ENCODE results near the gene EIF4B. TPM values are rescaled to one million over a fixed set of nuclear protein-coding genes. Genes with fewer than 3 reads are reported as not detected.

Gene EIF4B
- total and polyA plus RNA-seq, 9 of the 15 experiments (the other 6 are each of a cell fraction or from before 2014, with no cell fraction given): 138 to 669 (median 552) TPM

GRCh38 chr12:53005986-53006809, at the start of gene EIF4B (continued):
- TF ChIP-seq, protein P1, sequence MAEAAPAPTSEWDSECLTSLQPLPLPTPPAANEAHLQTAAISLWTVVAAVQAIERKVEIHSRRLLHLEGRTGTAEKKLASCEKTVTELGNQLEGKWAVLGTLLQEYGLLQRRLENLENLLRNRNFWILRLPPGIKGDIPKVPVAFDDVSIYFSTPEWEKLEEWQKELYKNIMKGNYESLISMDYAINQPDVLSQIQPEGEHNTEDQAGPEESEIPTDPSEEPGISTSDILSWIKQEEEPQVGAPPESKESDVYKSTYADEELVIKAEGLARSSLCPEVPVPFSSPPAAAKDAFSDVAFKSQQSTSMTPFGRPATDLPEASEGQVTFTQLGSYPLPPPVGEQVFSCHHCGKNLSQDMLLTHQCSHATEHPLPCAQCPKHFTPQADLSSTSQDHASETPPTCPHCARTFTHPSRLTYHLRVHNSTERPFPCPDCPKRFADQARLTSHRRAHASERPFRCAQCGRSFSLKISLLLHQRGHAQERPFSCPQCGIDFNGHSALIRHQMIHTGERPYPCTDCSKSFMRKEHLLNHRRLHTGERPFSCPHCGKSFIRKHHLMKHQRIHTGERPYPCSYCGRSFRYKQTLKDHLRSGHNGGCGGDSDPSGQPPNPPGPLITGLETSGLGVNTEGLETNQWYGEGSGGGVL (CRISPR knock-in tag; IDR thresholded peaks at IDR 0.05): no peak
- TF ChIP-seq MAFK (IDR thresholded peaks at IDR 0.05; ENCODE audit: low read length) (peak; percentile 62; the same call in 1 of the 2 replicates), STAT5B (CRISPR knock-in tag; IDR thresholded peaks at IDR 0.05) (no peak), ZBTB26 (CRISPR knock-in tag; IDR thresholded peaks at IDR 0.05) (no peak), TAF7 (tag; IDR thresholded peaks at IDR 0.05) (peak; percentile 98), ZNF444 (CRISPR knock-in tag; IDR thresholded peaks at IDR 0.05) (peak; percentile 91), ZHX1 (conservative IDR thresholded peaks at IDR 0.05; ENCODE audit: low read length) (0 out of 2 replicates have a peak, but pooled peaks have one; percentile 25), MTA2 (IDR thresholded peaks at IDR 0.05; ENCODE audit: low read depth) (no peak), SAP30 (IDR thresholded peaks at IDR 0.05; ENCODE audit: borderline replicate concordance, insufficient read depth, low read depth, low read length, poor library complexity, severe bottlenecking) (no peak), RFX7 (CRISPR knock-in tag; IDR thresholded peaks at IDR 0.05) (no peak), MAX (CRISPR knock-in tag; IDR thresholded peaks at IDR 0.05) (peak; percentile 72), CTCF (IDR thresholded peaks at IDR 0.05 in 2 of 3, conservative IDR thresholded peaks at IDR 0.05 in 1 of 3; ENCODE audit: insufficient read depth in 2 of 3, low read depth in 1 of 3, low read length in 3 of 3) (no peak), CBFB (CRISPR knock-in tag; IDR thresholded peaks at IDR 0.05) (no peak), ZNF311 (CRISPR knock-in tag; IDR thresholded peaks at IDR 0.05) (0 out of 2 replicates have a peak, but pooled peaks have one; percentile 42), EP300 (IDR thresholded peaks at IDR 0.05; ENCODE audit: low read length) (no peak), HLTF (IDR thresholded peaks at IDR 0.05) (no peak), CCNT2 (IDR thresholded peaks at IDR 0.05; ENCODE audit: borderline replicate concordance, extremely low read depth, insufficient read length, low read depth, low read length) (no peak), HDAC3 (IDR thresholded peaks at IDR 0.05; ENCODE audit: borderline replicate concordance, partially characterized antibody) (no peak)
